Heart right ventricle (tissue), 16 donors: Measurements from ENCODE around the gene TBCK. TPM values are rescaled to one million over a fixed set of nuclear protein-coding genes. Genes with fewer than 3 reads are reported as not detected.

Experiments used
- ATAC-seq, 8 donors: fragments of 200-7000 bp; cut with Tn5 transposase; one replicate each; pipeline ENCODE4 v1.9.1; 2020; ENCODE audit warnings: mild to moderate bottlenecking in 8 of 8, moderate library complexity in 8 of 8, moderate number of reproducible peaks in 1 of 8
- DNase-seq, 2 donors: peaks; one replicate each; pipeline ENCODE4 v3.0.0-alpha.2; 2020
- H3K27ac ChIP-seq, 10 donors: fragments of 200-600 bp; sonication (generic) in 2 of 10; one replicate each; pipeline versions ENCODE4 v1.5.0 to v1.8.0; 2020 to 2022; ENCODE audit warnings: mild to moderate bottlenecking in 3 of 10
- H3K27me3 ChIP-seq, 7 donors: fragments of 200-600 bp; one replicate each; pipeline ENCODE4 v1.8.0; 2021 to 2022; ENCODE audit warnings: mild to moderate bottlenecking in 2 of 7
- H3K36me3 ChIP-seq, 9 donors: fragments of 200-600 bp; sonication (generic) in 1 of 9; one replicate each; pipeline versions ENCODE4 v1.5.0 to v1.8.0; 2020 to 2022; ENCODE audit warnings: mild to moderate bottlenecking in 2 of 9
- H3K4me1 ChIP-seq, 9 donors: fragments of 200-600 bp; sonication (generic) in 1 of 9; one replicate each; pipeline versions ENCODE4 v1.5.0 to v1.8.0; 2020 to 2022; ENCODE audit warnings: mild to moderate bottlenecking in 4 of 9
- H3K4me3 ChIP-seq, 10 donors: fragments of 200-600 bp; sonication (generic) in 2 of 10; one replicate each; pipeline versions ENCODE4 v1.5.0 to v1.8.0; 2020 to 2022; ENCODE audit warnings: mild to moderate bottlenecking in 7 of 10, moderate library complexity in 2 of 10
- H3K9me3 ChIP-seq, 11 donors: fragments of 200-600 bp in 10 of 11; sonication (generic) in 2 of 11; one replicate each; pipeline versions ENCODE4 v1.5.0 to v1.8.0; 2013 to 2022; ENCODE audit warnings: mild to moderate bottlenecking in 2 of 11, control low read depth in 1 of 11, moderate library complexity in 1 of 11
- CTCF ChIP-seq, 9 donors: fragments of 200-600 bp; sonication (generic) in 2 of 9; IDR thresholded peaks; one replicate each; pipeline versions ENCODE4 v1.5.0 to v1.8.0; 2021 to 2022; ENCODE audit warnings: antibody characterized with exemption in 9 of 9, mild to moderate bottlenecking in 5 of 9, moderate library complexity in 1 of 9
- WGBS, 2 donors: extraction: QIAGEN DNeasy Blood & Tissue Kit; methylation state at CpG; one replicate each; pipeline ENCODE4 v1.1.7; 2013; ENCODE audit warnings: inconsistent platforms in 1 of 2; 5-methylcytosine and 5-hydroxymethylcytosine counted together
- intact Hi-C, 10 donors: fragments of 100-400 bp; cut with DNase I; formaldehyde crosslinking; loops; one replicate each; pipeline versions ENCODE4 v1.11.1 to v1.14.2; 2022
- polyA plus RNA-seq, 2 donors: library from polyadenylated mRNA; stranded (reverse); fragments of 200-250 nt; gene quantifications; one replicate each; pipeline ENCODE4 v1.2.3, GENCODE V29; 2013
- total RNA-seq, 10 donors: library from RNA; stranded (reverse); fragmentation: NEBNext Ultra II Directional in 3 of 10; extraction: Animal tissue kit (Norgen Biotek cat#: 25700) in 3 of 10; gene quantifications; one replicate each; pipeline versions ENCODE4 v1.2.1 to v1.2.4, GENCODE V29; 2021 to 2023
- donor health status: Arrhythmogenic right ventricular cardiomyopathy.
- donor health status: ischemic (EF 13 %, LVEDD 7.1; RV severe dilation, severe dysfunction).
- donor health status: healthy with polysubstance abuse.
- donor health status: DM: no; HTN: yes; CAD: no.
- donor health status: DM: no; HTN: no; CAD: no.
- donor health status: ischemic (EF 25% LVEDD 6.9; RV normal size, moderate dysfunction).
- donor health status: ischemic (EF 25% LVEDD 5.7; RV mildly dilated, moderate dysfunction).
- donor health status: healthy.
- donor health status: DM: yes; HTN: yes; CAD: no.
- donor health status: Ischemic cardiomyopathy.
- donor health status: ischemic (EF 35%, LVEDD 5.7; RV mildly dilated, moderate dysfunction).
- donor health status: nonischemic (EF 11% LVEDD 7.7; RV severe dilation, severe dysfunction).
- donor health status: DM: yes; HTN: yes; CAD: no.
- donor health status: PGD.
- donor health status: ischemic (EF 29% LVEDD 5.4; RV normal size, mild dysfunction).
- donor health status: nonischemic (EF 23%, LVEDD 6.1; RV moderate dilation, normal function).

The TBCK gene
- total and polyA plus RNA-seq, 12 donors: 5.0 to 22.8 (median 17.4) TPM

GRCh38 chr4:106340774-106341173 is 24.8 kb upstream of the TBCK start:
- Histone ChIP-seq H3K4me1 (peaks cover 0 to 22% (median 8%) of the 10 kb centered on the region in 9 donors), H3K4me3 (no peak overlapping the region), H3K27me3 (no peaks in the 10 kb centered on the region), H3K9me3 (peaks cover 0 to 29% (median 4%) of the 10 kb centered on the region in 11 donors), H3K36me3 (peaks cover 0 to 67% (median 33%) of the 10 kb centered on the region in 9 donors), H3K27ac (no peak overlapping the region)
- intact Hi-C loops: no loop called here
- no peak for DNase-seq
- 96 to 97% methylated on average over 1 of the region's 1 CpG for WGBS, 2 donors
- ATAC-seq: no peak
- TF ChIP-seq CTCF (IDR thresholded peaks at IDR 0.05): no peak

DNA sequence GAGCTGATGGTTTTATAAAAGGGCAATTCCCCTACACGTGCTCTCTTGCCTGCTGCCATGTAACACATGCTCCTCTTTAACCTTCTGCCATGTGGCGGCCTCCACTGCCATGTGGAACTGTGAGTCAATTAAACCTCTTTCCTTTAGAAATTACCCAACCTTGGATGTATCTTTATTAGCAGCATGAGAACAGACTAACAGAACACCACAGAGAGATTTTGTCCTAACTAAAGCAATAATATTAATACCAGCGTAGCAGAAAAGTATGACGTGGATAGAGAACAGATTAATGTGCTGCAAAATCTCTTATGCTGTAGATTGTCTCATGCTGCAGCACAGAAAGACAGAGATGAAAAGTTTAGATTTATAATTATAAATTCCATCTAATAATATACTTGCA is 23.4 kb upstream of the TBCK start:
- no peak for ATAC-seq
- DNase-seq: no peak
- Histone ChIP-seq H3K4me1 (peaks cover 0 to 13% (median 0%) of the 10 kb centered on the region in 9 donors), H3K27me3 (no peaks in the 10 kb centered on the region), H3K36me3 (peaks cover 0 to 75% (median 35%) of the 10 kb centered on the region in 9 donors), H3K27ac (no peak overlapping the region), H3K4me3 (no peak overlapping the region), H3K9me3 (peaks cover 0 to 29% (median 4%) of the 10 kb centered on the region in 11 donors)
- no peak for TF ChIP-seq CTCF (IDR thresholded peaks at IDR 0.05)
- intact Hi-C loops: no loop called here
- WGBS, 2 donors: 94 to 97% methylated on average over 4 of the region's 4 CpGs

GRCh38 chr4:106338671-106339070 is 22.7 kb upstream of the TBCK start:
- ATAC-seq (no peak), DNase-seq (no peak)
- Histone ChIP-seq H3K4me3 (no peak overlapping the region), H3K27me3 (no peaks in the 10 kb centered on the region), H3K9me3 (peaks cover 0 to 29% (median 4%) of the 10 kb centered on the region in 11 donors), H3K4me1 (peaks cover 0 to 7% (median 0%) of the 10 kb centered on the region in 9 donors), H3K36me3 (peaks cover 0 to 82% (median 42%) of the 10 kb centered on the region in 9 donors), H3K27ac (no peak overlapping the region)
- intact Hi-C loops: no loop called here
- WGBS, 2 donors: 96 to 100% methylated on average over 3 of the region's 3 CpGs
- no peak for TF ChIP-seq CTCF (IDR thresholded peaks at IDR 0.05)

GRCh38 chr4:106337916-106338315 is 21.9 kb upstream of the TBCK start:
- Histone ChIP-seq H3K27ac (no peak overlapping the region), H3K36me3 (peaks cover 0 to 90% (median 46%) of the 10 kb centered on the region in 9 donors), H3K4me1 (no peaks in the 10 kb centered on the region), H3K9me3 (peaks cover 0 to 29% (median 4%) of the 10 kb centered on the region in 11 donors), H3K4me3 (no peak overlapping the region), H3K27me3 (no peaks in the 10 kb centered on the region)
- intact Hi-C loops: no loop called here
- DNase-seq (no peak), ATAC-seq (no peak)
- no peak for TF ChIP-seq CTCF (IDR thresholded peaks at IDR 0.05)
